Liver (tissue), 9 donors: ENCODE results near the gene CPSF6. TPM values are rescaled to one million over a fixed set of nuclear protein-coding genes. Genes with fewer than 3 reads are reported as not detected.

ENCODE experiments used
- DNase-seq: peaks from one replicate; pipeline ENCODE4 v3.0.0-alpha.2; 2017; ENCODE audit warnings: low spot score
- H3K27ac ChIP-seq, 2 donors: one replicate each; pipeline ENCODE4 v1.7.0; 2013; ENCODE audit warnings: inconsistent platforms in 2 of 2, low read length in 2 of 2, control low read depth in 1 of 2, low read depth in 1 of 2, mild to moderate bottlenecking in 1 of 2
- H3K27me3 ChIP-seq, 4 donors: one replicate each; pipeline versions ENCODE4 v1.6.1 to v1.7.0; 2013; ENCODE audit warnings: low read length in 3 of 4, inconsistent platforms in 1 of 4, mild to moderate bottlenecking in 1 of 4, moderate library complexity in 1 of 4; ENCODE audit not compliant: control insufficient read depth in 4 of 4, insufficient read depth in 4 of 4
- H3K36me3 ChIP-seq, 4 donors: one replicate each; pipeline versions ENCODE4 v1.6.1 to v1.7.0; 2013; ENCODE audit warnings: low read length in 3 of 4, mild to moderate bottlenecking in 3 of 4, low read depth in 1 of 4, moderate library complexity in 1 of 4; ENCODE audit not compliant: control insufficient read depth in 4 of 4, insufficient read depth in 3 of 4
- H3K4me1 ChIP-seq, 4 donors: one replicate each; pipeline versions ENCODE4 v1.6.1 to v1.7.0; 2013; ENCODE audit warnings: low read length in 3 of 4, mild to moderate bottlenecking in 3 of 4, moderate library complexity in 1 of 4; ENCODE audit not compliant: control insufficient read depth in 4 of 4, insufficient read depth in 4 of 4
- H3K4me3 ChIP-seq, 3 donors: one replicate each; pipeline versions ENCODE4 v1.6.1 to v1.7.0; 2013; ENCODE audit warnings: low read length in 3 of 3, control low read depth in 1 of 3, low read depth in 1 of 3, mild to moderate bottlenecking in 1 of 3
- H3K9ac ChIP-seq, 2 donors: one replicate each; pipeline ENCODE4 v1.7.0; 2013; ENCODE audit warnings: low read length in 2 of 2, mild to moderate bottlenecking in 2 of 2, moderate library complexity in 2 of 2, control low read depth in 1 of 2, low read depth in 1 of 2
- H3K9me3 ChIP-seq, 4 donors: one replicate each; pipeline versions ENCODE4 v1.6.1 to v1.7.0; 2013; ENCODE audit warnings: low read length in 3 of 4; ENCODE audit not compliant: control insufficient read depth in 4 of 4
- EGR1 ChIP-seq, 2 donors: IDR thresholded peaks; 2 replicates each; pipeline ENCODE4 v1.6.1; 2016 to 2018; ENCODE audit warnings: antibody characterized with exemption in 2 of 2, low read depth in 2 of 2
- FOXA1 ChIP-seq: IDR thresholded peaks from 2 replicates; pipeline ENCODE4 v1.6.1; 2016; ENCODE audit warnings: antibody characterized with exemption
- FOXA2 ChIP-seq: IDR thresholded peaks from 2 replicates; pipeline ENCODE4 v1.6.1; 2016; ENCODE audit warnings: antibody characterized with exemption
- GABPA ChIP-seq, 2 donors: IDR thresholded peaks in 1 of 2; conservative IDR thresholded peaks in 1 of 2; 2 replicates each; pipeline ENCODE4 v1.6.1; 2016; ENCODE audit warnings: antibody characterized with exemption in 2 of 2, mild to moderate bottlenecking in 1 of 2, moderate library complexity in 1 of 2
- HNF4A ChIP-seq, 2 donors: conservative IDR thresholded peaks; 2 replicates each; pipeline ENCODE4 v1.6.1; 2016; ENCODE audit warnings: antibody characterized with exemption in 2 of 2, mild to moderate bottlenecking in 2 of 2
- HNF4G ChIP-seq: IDR thresholded peaks from 2 replicates; pipeline ENCODE4 v1.6.1; 2016; ENCODE audit warnings: antibody characterized with exemption
- JUND ChIP-seq, 2 donors: IDR thresholded peaks; 2 replicates each; pipeline ENCODE4 v1.6.1; 2016; ENCODE audit warnings: antibody characterized with exemption in 2 of 2
- NR2F2 ChIP-seq: IDR thresholded peaks from 2 replicates; pipeline ENCODE4 v1.6.1; 2016; ENCODE audit warnings: antibody characterized with exemption
- RAD21 ChIP-seq, 2 donors: IDR thresholded peaks; 2 replicates each; pipeline ENCODE4 v1.6.1; 2016; ENCODE audit warnings: antibody characterized with exemption in 2 of 2, mild to moderate bottlenecking in 2 of 2
- RXRA ChIP-seq, 2 donors: IDR thresholded peaks; 2 replicates each; pipeline ENCODE4 v1.6.1; 2017 to 2018; ENCODE audit warnings: antibody characterized with exemption in 2 of 2, mild to moderate bottlenecking in 1 of 2
- SP1 ChIP-seq: IDR thresholded peaks from 2 replicates; pipeline ENCODE4 v1.6.1; 2018; ENCODE audit warnings: antibody characterized with exemption, mild to moderate bottlenecking
- TAF1 ChIP-seq: conservative IDR thresholded peaks from 2 replicates; pipeline ENCODE4 v1.6.1; 2016; ENCODE audit warnings: antibody characterized with exemption, mild to moderate bottlenecking
- YY1 ChIP-seq: IDR thresholded peaks from 2 replicates; pipeline ENCODE4 v1.6.1; 2016; ENCODE audit warnings: antibody characterized with exemption, mild to moderate bottlenecking
- WGBS: extraction: QIAGEN DNeasy Blood & Tissue Kit; methylation state at CpG from one replicate; pipeline ENCODE4 v1.1.7; 2013; 5-methylcytosine and 5-hydroxymethylcytosine counted together
- polyA plus RNA-seq, 2 donors: library from polyadenylated mRNA; stranded (reverse) in 1 of 2; unstranded in 1 of 2; fragments of 200-250 nt in 1 of 2; fragments of >200 nt in 1 of 2; fragmentation: Nextera tagmentation in 1 of 2; extraction: Ambion mirVana in 1 of 2; gene quantifications; one replicate each; pipeline versions ENCODE4 v1.2.1 to v1.2.3, GENCODE V29; 2013 to 2015
- total RNA-seq, 2 donors: library from RNA; depleted of rRNA; stranded (reverse); fragments of >200 nt; gene quantifications; one replicate each; pipeline ENCODE4 v1.2.3, GENCODE V29; 2014
- TF ChIP-seq, protein P1 (sequence below): IDR thresholded peaks from 2 replicates; pipeline ENCODE4 v1.6.1; 2016; ENCODE audit warnings: antibody characterized with exemption
- TF ChIP-seq, protein P2 (sequence below): IDR thresholded peaks from 2 replicates; pipeline ENCODE4 v1.6.1; 2016; ENCODE audit warnings: antibody characterized with exemption, mild to moderate bottlenecking
- TF ChIP-seq, protein P3 (sequence below): IDR thresholded peaks from 2 replicates; pipeline ENCODE4 v1.6.1; 2016; ENCODE audit warnings: antibody characterized with exemption
- TF ChIP-seq, protein P4 (sequence below): fragments of 150-350 bp; IDR thresholded peaks from 2 replicates; pipeline ENCODE4 v1.5.1; 2017; ENCODE audit warnings: improper control_type of control experiment, low read depth, low read length; ENCODE audit not compliant: missing input control
- TF ChIP-seq, protein P5 (sequence below): IDR thresholded peaks from 2 replicates; pipeline ENCODE4 v1.6.1; 2016; ENCODE audit warnings: antibody characterized with exemption
- donor health status: healthy.
- donor health status: healthy.
- donor health status: healthy.
- donor health status: healthy.
- donor health status: healthy.

Gene CPSF6
- total and polyA plus RNA-seq, 4 donors: 10.8 to 21.1 (median 17.4) TPM

DNA sequence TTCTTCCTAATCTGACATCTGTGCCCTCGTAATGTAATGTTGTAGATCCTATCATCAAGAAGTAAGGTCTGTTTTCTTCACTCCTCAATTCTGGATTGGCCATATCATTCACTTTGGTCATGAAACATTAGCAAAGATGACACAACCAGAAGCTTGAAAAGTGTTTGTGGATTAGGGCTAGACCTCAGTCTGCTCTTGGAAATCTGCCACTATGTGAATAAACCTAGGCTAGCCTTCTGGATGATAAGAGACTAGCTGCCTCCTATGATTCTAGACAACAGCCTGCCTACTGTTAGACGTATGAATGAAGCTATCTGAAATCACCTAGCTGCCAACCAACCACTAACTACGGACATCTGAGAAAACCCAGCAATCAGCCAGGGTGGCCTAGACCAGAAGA is 70.1 kb downstream of the CPSF6 start (continued):
- no peak for TF ChIP-seq GABPA (IDR thresholded peaks at IDR 0.05 in 1 of 2, conservative IDR thresholded peaks at IDR 0.05 in 1 of 2)
- no peak for TF ChIP-seq JUND (IDR thresholded peaks at IDR 0.05)
- TF ChIP-seq, protein P1, sequence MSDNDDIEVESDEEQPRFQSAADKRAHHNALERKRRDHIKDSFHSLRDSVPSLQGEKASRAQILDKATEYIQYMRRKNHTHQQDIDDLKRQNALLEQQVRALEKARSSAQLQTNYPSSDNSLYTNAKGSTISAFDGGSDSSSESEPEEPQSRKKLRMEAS: no peak

DNA sequence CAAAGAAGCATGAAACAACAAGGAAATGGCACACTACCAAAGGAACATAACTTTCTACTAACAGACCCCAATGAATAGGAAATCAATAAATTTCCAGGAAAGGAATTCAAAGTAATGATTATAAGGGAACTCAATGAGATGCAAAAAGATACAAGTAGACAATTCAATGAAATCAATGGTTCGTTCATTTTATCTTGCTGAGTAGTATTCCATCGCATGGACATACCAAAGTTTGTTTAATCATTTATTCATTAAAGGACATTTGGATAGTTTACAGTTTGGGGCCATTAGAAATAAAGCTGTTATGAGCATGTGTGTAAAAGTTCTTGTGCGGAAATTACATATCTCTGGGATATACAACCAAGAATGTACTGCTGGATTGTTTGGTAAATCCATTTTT is 73.8 kb downstream of the CPSF6 start:
- Histone ChIP-seq H3K9ac (no peak overlapping the region), H3K27ac (no peak overlapping the region), H3K4me1 (peaks cover 0 to 3% (median 0%) of the 10 kb centered on the region in 4 donors), H3K9me3 (no peaks in the 10 kb centered on the region), H3K4me3 (no peak overlapping the region), H3K27me3 (no peaks in the 10 kb centered on the region), H3K36me3 (no peaks in the 10 kb centered on the region)
- TF ChIP-seq JUND (IDR thresholded peaks at IDR 0.05): no peak
- no peak for TF ChIP-seq TAF1
- TF ChIP-seq NR2F2: no peak
- no peak for TF ChIP-seq YY1
- TF ChIP-seq FOXA2: no peak
- TF ChIP-seq, protein P2, sequence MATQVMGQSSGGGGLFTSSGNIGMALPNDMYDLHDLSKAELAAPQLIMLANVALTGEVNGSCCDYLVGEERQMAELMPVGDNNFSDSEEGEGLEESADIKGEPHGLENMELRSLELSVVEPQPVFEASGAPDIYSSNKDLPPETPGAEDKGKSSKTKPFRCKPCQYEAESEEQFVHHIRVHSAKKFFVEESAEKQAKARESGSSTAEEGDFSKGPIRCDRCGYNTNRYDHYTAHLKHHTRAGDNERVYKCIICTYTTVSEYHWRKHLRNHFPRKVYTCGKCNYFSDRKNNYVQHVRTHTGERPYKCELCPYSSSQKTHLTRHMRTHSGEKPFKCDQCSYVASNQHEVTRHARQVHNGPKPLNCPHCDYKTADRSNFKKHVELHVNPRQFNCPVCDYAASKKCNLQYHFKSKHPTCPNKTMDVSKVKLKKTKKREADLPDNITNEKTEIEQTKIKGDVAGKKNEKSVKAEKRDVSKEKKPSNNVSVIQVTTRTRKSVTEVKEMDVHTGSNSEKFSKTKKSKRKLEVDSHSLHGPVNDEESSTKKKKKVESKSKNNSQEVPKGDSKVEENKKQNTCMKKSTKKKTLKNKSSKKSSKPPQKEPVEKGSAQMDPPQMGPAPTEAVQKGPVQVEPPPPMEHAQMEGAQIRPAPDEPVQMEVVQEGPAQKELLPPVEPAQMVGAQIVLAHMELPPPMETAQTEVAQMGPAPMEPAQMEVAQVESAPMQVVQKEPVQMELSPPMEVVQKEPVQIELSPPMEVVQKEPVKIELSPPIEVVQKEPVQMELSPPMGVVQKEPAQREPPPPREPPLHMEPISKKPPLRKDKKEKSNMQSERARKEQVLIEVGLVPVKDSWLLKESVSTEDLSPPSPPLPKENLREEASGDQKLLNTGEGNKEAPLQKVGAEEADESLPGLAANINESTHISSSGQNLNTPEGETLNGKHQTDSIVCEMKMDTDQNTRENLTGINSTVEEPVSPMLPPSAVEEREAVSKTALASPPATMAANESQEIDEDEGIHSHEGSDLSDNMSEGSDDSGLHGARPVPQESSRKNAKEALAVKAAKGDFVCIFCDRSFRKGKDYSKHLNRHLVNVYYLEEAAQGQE: no peak
- no peak for TF ChIP-seq HNF4A (conservative IDR thresholded peaks at IDR 0.05)
- no peak for TF ChIP-seq EGR1 (IDR thresholded peaks at IDR 0.05; ENCODE audit: low read depth in 2 of 2)
- TF ChIP-seq, protein P1: no peak
- no peak for TF ChIP-seq SP1
- no peak for TF ChIP-seq GABPA (IDR thresholded peaks at IDR 0.05 in 1 of 2, conservative IDR thresholded peaks at IDR 0.05 in 1 of 2)
- TF ChIP-seq, protein P3, sequence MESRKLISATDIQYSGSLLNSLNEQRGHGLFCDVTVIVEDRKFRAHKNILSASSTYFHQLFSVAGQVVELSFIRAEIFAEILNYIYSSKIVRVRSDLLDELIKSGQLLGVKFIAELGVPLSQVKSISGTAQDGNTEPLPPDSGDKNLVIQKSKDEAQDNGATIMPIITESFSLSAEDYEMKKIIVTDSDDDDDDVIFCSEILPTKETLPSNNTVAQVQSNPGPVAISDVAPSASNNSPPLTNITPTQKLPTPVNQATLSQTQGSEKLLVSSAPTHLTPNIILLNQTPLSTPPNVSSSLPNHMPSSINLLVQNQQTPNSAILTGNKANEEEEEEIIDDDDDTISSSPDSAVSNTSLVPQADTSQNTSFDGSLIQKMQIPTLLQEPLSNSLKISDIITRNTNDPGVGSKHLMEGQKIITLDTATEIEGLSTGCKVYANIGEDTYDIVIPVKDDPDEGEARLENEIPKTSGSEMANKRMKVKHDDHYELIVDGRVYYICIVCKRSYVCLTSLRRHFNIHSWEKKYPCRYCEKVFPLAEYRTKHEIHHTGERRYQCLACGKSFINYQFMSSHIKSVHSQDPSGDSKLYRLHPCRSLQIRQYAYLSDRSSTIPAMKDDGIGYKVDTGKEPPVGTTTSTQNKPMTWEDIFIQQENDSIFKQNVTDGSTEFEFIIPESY: no peak
- TF ChIP-seq RAD21 (IDR thresholded peaks at IDR 0.05): no peak
- no peak for TF ChIP-seq RXRA (IDR thresholded peaks at IDR 0.05)
- TF ChIP-seq FOXA1: no peak
- TF ChIP-seq HNF4G: no peak
- TF ChIP-seq, protein P4, sequence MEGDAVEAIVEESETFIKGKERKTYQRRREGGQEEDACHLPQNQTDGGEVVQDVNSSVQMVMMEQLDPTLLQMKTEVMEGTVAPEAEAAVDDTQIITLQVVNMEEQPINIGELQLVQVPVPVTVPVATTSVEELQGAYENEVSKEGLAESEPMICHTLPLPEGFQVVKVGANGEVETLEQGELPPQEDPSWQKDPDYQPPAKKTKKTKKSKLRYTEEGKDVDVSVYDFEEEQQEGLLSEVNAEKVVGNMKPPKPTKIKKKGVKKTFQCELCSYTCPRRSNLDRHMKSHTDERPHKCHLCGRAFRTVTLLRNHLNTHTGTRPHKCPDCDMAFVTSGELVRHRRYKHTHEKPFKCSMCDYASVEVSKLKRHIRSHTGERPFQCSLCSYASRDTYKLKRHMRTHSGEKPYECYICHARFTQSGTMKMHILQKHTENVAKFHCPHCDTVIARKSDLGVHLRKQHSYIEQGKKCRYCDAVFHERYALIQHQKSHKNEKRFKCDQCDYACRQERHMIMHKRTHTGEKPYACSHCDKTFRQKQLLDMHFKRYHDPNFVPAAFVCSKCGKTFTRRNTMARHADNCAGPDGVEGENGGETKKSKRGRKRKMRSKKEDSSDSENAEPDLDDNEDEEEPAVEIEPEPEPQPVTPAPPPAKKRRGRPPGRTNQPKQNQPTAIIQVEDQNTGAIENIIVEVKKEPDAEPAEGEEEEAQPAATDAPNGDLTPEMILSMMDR: no peak
- TF ChIP-seq, protein P5, sequence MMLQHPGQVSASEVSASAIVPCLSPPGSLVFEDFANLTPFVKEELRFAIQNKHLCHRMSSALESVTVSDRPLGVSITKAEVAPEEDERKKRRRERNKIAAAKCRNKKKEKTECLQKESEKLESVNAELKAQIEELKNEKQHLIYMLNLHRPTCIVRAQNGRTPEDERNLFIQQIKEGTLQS: no peak
- no peak for DNase-seq
- WGBS: 97% methylated on average over 3 of the region's 3 CpGs
